Measurements from ENCODE around the gene LCA5.
"Not testable (repeated sequence)": the region's sequence is repeated elsewhere in the genome, so short reads cannot be mapped to it uniquely, and the experiment has no call there.

Gene LCA5

DNA sequence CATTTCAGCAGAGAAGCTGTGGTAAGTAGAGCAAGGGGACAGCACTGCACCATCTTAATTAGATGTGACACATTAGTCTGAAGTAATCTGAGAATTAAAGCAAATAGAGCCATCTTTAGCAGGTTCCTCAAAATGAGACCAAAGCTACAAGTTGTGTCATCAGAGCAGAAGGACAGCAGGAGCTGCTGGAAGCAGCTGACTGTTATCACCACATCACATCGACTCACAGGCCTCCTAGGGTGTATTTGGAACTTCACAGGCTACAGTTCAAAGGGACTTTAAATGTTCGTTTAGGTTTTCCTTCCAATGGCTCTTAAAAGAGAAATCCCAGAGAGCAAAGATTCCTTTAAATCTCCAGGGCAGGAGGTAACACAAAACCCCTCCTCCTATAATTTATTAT is 69.5 kb downstream of the LCA5 start:
- no peak for DNase-seq (ENCODE audit: low read depth in 2 of 2)

DNA sequence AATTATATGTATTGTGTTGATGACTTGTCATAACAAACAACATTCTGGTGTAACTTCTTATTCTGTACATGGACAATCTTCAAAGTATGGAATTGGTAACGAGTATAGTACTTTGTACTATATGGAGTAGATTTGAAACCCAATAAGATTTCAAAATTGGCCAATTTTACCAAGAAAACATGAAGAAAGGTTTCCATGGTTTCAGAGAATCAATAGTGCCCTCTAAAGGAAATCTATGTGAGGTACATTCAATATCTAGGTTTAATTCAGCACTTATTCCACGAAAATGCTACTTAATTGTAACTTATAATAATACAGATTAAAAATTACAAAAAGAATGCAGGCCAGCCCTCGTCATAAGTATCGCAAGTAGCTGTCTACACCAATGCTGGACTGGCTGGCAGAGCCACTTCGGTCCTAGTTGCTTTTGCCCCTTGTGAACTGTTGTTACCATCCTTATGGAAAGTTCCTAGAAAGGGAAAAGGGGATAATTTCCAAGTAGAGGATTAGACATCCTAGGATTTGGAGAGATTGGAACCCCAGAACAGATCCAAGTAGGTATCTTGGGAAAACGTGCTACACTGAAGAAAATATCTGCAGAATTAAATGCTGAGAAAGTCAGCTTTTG is 70.9 kb downstream of the LCA5 start:
- DNase-seq (ENCODE audit: low read depth in 2 of 2), result no peak

DNA sequence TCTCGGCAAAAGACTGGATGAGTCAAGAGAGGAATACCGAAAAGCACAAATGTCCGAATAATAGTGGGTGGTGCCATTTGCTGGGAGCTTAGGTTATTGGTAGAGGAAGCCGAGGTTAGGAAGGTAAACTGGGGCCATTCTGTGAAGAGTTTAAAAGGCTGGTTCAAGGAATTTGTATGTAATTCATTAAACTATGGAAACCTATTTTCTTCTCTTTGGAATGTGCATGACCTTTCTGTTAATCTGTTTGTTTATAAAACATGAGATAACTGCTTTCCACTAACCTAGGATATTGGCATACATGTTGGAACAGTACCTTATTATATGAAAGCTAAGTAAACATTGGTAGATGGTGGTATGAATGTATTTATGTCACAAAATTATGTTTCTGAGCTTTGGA is 71.8 kb downstream of the LCA5 start:
- DNase-seq (ENCODE audit: low read depth in 2 of 2), result no peak

DNA sequence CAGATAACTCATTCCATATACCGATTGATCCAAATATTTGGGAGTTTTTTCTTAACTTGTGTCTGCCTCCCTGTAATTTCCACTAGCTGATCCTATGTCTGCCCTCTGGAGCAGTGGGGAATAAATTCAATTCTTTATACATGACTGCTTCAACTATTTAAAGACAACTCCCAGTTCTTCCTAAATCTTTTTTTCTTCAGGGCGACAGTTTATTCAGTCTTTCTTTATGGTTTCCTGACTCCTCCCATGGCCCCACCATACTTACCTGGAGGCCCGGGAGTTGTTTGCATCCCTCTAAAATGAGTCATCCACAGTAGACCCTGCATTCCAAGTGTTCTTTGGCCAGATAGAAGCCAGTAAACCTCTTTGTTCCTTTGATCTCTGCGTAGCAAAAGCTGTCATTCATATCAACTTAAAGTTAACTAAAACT is 73.6 kb downstream of the LCA5 start:
- DNase-seq (ENCODE audit: low read depth in 2 of 2), result no peak

DNA sequence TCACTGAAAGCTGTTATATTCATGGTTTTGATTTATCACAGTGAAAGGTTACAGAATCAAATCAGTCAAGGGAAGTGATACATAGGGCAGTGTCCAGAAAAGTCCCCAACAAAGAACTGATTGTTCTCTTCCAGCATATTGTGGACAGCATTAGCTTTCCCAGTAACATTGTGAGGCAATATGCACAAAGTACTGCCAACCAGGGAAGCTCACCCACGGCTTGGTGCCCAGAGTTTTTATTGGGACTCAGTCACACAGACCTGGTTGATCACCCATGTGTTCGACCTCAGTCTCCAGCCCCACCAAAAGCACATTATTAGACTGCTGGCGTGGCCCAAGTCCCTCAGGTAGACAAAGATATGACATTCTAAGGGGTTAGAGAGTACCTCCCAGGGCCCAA is 76.0 kb downstream of the LCA5 start:
- DNase-seq (ENCODE audit: low read depth in 2 of 2), result no peak

DNA sequence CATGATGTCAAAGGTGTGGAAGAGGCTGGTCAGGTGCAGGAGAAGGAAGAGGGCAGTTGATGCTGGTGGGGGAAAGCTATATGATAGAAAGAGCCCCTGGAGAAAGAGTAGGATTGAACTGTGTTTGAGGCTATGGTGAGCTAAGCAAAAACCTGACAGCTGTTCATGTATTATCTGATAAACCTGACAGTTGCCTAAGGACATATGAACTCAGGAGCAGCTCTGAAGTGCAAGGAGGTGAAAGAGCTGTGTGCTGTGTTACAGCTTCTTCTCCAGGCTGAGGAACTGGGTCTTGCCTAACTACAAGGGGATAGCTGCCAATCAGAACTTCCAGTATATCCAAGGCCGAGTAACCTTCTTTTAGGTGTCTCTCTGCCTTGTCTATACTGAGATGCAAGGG is 81.8 kb downstream of the LCA5 start:
- DNase-seq (ENCODE audit: low read depth in 2 of 2), result no peak

DNA sequence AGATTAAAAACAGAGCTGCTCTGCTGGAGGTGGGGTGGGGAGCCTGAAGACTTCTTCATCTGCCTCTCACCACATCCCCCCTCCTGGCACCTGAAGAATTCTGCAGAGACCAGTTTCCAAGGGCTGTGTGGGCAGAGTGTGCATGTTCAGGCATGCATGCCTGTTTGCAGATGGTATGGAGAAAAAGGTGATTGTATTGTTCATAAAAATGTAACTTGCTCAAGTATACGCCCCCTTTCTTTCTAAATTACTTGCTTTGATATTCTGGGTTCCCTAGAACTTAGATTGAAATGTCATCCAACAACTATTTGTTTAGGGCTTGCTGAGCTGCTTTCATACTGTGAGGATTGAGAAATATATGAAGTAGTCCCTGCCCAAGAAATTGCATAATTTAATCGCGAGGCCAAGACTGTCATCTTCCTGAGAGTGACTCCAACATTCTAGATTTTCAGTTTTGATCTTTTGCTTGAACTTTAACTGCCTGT is 83.6 kb downstream of the LCA5 start:
- no peak for DNase-seq (ENCODE audit: low read depth in 2 of 2)

DNA sequence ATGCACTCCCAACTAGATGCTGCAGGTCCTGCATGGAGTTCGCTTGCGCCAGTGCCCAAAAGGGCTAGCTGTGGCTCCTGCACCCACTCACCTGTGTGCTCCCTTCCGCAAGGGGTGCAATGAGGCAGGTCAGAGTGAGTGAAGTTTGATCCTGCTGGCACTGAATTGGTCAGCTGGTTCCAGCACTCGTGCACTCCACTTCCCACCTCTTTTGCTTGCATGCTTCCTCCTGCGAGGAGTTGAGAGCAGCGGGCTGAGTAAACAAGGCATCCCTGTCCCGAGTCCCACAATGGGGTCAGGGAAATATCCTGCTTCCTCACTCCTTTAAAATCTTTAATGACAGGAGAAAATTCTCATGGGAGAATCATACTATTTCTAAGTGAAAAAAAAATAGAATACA is 86.2 kb downstream of the LCA5 start:
- DNase-seq (ENCODE audit: low read depth in 2 of 2), result no peak

DNA sequence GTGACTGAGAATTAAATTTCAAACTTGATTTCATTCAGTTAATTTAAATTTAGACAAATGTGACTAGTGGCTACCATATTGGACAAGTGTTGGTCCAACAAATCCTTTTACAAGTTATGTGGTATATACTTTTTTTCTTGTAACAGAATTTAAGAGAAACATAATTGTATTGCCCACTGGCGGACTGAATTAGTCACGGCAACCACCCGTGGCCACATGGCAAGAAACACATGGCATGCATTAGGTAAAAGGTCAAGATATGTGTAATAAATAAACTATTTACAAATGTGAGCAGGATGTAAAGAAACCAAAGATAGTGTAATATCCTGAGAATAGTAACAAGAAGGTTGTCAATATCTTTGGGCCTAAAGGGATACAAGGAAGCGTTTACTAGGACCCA is 91.2 kb downstream of the LCA5 start:
- DNase-seq (ENCODE audit: low read depth in 2 of 2), result no peak

DNA sequence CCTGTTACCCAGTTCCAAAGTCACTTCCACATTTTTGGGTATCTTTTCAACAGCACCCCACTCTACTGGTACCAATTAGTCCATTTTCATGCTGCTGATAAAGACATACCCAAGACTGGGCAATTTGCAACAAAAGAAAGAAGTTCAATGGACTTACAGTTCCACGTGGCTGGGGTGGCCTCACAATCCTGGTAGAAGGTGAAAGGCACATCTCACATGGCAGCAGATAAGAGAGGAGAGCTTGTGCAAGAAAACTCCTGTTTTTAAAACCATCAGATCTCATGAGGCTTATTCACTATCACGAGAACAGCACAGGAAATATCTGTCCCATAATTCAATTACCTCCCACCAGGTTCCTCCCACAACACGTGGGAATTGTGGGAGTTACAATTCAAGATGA is 93.4 kb downstream of the LCA5 start:
- DNase-seq (ENCODE audit: low read depth in 2 of 2), result not testable (repeated sequence)

DNA sequence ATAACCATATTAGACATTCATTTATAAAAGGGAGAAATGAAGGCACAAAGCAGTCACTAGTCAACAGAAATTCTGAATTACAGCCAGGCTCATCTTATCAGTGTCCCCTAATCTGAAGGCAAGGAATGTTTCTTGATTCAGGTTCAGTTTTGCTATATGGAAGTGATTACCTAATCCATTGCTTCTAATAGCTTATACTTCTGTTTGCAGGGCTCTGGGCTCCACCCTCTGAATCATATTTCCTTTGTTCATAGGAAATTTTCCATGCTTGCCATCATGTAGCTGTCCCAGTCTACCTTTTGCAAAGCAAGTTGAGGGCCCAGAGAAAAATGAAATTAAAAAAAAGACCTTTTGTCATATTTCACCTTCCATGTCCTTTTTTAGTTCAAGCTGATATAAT is 96.0 kb downstream of the LCA5 start:
- DNase-seq (ENCODE audit: low read depth in 2 of 2), result no peak

DNA sequence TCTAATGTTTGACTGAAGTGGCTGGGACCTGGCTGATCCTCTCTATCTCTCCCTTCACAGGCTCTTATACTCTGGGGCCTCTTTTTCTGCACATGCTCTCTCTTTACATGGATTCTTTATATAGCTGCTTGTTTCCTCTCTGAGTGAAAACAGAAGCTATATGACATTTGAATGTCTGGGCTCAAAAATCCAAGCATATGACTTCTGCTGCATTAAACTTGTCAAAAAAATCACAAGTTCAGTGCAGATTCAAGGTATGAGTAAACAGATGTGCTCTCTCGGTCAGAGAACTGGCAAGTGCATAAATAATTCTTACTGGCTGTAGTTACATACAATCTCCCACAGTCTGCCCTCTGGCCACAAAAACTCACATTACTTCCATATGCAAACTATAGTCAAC is 96.6 kb downstream of the LCA5 start:
- DNase-seq (ENCODE audit: low read depth in 2 of 2), result no peak

DNA sequence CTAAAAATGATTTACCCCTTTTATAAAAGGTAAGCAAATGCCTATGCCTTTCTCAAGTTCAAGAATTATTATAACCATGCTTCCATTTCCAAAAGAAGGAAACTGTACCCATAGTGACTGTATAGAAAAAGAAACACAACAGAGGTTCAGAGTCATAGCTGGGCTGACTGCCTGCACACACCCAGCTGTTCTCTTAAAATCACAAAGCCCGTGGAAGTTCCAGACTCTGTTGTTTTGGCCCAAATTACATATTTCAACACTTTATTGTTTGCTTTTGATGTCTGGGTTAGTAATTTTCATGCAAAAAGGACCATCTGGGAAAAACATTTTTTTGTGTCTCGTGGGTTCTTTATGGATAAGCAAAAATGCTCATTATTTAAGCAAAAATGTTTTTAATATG is 99.2 kb downstream of the LCA5 start:
- no peak for DNase-seq (ENCODE audit: low read depth in 2 of 2)

DNA sequence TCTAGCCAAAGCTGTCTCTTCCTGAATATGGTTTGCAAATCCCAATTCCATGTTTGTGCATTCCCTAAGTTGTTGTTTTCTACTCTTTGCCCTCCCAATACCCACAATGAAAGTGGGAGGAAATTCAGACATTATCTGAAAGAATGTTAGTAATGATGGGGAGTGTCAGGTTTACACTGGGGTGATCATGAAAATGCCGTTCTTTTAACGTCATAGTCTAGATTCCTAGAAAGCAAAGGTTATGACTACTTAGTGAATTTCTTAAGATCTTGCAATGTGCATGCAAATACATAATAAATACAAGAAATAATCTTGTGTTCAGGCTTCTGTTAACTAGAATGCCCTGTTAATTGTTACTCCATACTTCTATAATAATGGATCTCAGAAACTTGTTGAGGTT is 101.0 kb downstream of the LCA5 start:
- DNase-seq (ENCODE audit: low read depth in 2 of 2), result no peak

DNA sequence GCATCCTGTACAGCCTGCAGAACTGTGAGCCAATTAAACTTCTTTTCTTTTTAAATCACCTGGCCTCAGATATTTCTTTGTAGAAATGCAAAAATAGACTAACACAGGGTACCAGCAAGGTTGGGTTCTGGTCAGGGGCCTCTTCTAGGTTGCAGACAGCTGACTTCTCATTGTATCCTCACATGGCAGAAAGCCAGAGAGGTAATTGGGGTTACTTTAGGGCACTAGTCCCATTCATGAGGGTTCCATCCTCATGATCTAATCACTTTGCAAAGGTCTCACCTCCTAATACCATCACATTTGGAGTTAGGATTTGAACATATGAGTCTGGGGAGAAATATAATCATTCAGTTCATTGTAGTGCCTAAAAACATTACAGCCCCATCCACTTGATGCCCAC is 101.5 kb downstream of the LCA5 start:
- DNase-seq (ENCODE audit: low read depth in 2 of 2), result no peak
